GM23248 (cell line): Measurements from ENCODE around the gene NCOA1.

Experiments
- EZH2 ChIP-seq: fragments of 200-600 bp; sonication (generic); IDR thresholded peaks from 2 replicates; pipeline ENCODE4 v1.6.1; 2018; ENCODE audit warnings: antibody characterized with exemption, mild to moderate bottlenecking; ENCODE audit not compliant: insufficient read depth, poor library complexity, severe bottlenecking
- EZH2phosphoT487 ChIP-seq: fragments of 200-600 bp; sonication (generic); IDR thresholded peaks from 2 replicates; pipeline ENCODE4 v1.6.1; 2018; ENCODE audit warnings: antibody characterized with exemption, moderate library complexity, mild to moderate bottlenecking, low read depth; ENCODE audit not compliant: insufficient read depth

DNA sequence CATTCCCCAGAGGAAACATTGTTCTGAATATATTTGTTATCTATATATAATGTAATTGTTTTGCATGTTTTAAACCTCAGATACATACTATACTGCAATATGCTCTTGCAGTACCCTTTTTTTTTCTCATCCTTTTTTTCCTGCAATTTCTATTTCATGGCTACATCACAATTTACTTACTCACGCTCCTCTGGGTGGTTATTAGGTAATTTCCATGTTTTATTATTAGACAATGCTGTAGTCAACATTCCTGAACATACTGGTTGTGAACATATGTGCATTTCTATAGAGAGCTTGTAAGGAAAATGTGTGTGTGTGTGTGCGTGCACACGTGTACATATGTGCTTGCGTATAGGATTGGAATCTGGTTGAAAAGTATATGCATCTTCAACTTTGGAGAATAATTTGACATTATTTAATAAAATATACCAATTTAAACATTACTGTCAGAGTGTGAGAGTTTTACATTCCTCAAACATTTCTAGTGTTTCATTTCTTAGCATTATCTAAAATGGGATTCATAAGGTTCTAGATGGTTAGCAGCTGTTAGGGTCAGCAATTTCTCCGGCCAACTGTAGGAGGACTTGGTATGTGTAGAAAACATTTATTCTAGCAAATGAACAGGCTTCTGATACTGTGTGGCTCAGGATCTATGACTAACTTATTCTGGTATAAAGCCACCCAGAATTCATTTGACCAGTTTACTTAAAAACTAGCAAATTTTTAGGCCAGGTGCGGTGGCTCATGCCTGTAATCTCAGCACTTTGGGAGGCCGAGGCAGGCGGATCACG lies 22.4 kb downstream of the NCOA1 start:
- TF ChIP-seq EZH2, result no peak
- TF ChIP-seq EZH2phosphoT487, result no peak
